K562 (cell line): Measurements from ENCODE around the gene FAM174C. TPM values are rescaled to one million over a fixed set of nuclear protein-coding genes. Genes with fewer than 3 reads are reported as not detected.
A peak's percentile ranks its signal among the peaks of the same experiment; 100 is the strongest.

Experiments used
- ATAC-seq: fragments of 200-7000 bp; cut with Tn5 transposase; 3 replicates; pipeline ENCODE4 v1.9.1; 2020; ENCODE audit warnings: moderate library complexity
- BruUV-seq: library from RNA; stranded (reverse); fragments of 400-500 nt; replicated peaks from 2 replicates; lab custom pipeline; 2021; lab: Mats Ljungman, UMichigan
- CTCF ChIA-PET: fragments of 300-600 bp; formaldehyde crosslinking; extraction: SDS; loops from one replicate; lab custom pipeline; 2021; ENCODE audit warnings: low intra/inter-chr PET ratio; lab: Yijun Ruan, JAX
- POLR2A ChIA-PET: fragments of 300-600, 350-650 bp; sonication (Branson Sonifier 250); formaldehyde crosslinking; extraction: SDS; loops from one replicate; lab custom pipeline; 2021; ENCODE audit warnings: antibody characterized with exemption, inconsistent platforms; lab: Yijun Ruan, JAX
- DNase-seq, 4 experiments: peaks; one replicate each; pipeline versions ENCODE4 v3.0.0 to v3.0.0-alpha.2; 2011 to 2018; ENCODE audit warnings: low spot score in 3 of 4, mixed read lengths in 3 of 4; ENCODE audit errors: extremely low read depth in 1 of 4
- FAIRE-seq: peaks from 2 replicates; lab custom pipeline; 2011; peaks lifted over from hg19 to GRCh38; lab: Jason Lieb, UNC
- H2AFZ ChIP-seq: 2 replicates; pipeline ENCODE4 v1.6.0; 2011; ENCODE audit warnings: low read depth, low read length, control low read depth, inconsistent platforms
- H3K27ac ChIP-seq: fragments of 200-600 bp; 3 replicates; pipeline ENCODE4 v1.8.0; 2011; ENCODE audit warnings: low read depth, mild to moderate bottlenecking, control low read depth, inconsistent platforms, low read length, moderate library complexity, mixed read lengths; ENCODE audit errors: extremely low read depth
- H3K27me3 ChIP-seq, 2 experiments: fragments of 300-600 bp in 1 of 2; 2 replicates in 1 of 2; 3 replicates in 1 of 2; pipeline versions ENCODE4 v1.6.0 to v1.8.0; 2011; ENCODE audit warnings: inconsistent platforms in 2 of 2, low read length in 2 of 2, mild to moderate bottlenecking in 1 of 2, mixed read lengths in 1 of 2, moderate library complexity in 1 of 2; ENCODE audit not compliant: control insufficient read depth in 2 of 2, insufficient read depth in 2 of 2
- H3K36me3 ChIP-seq: fragments of 300-600 bp; 3 replicates; pipeline ENCODE4 v1.8.0; 2011; ENCODE audit warnings: mild to moderate bottlenecking, low read length, inconsistent platforms; ENCODE audit not compliant: control insufficient read depth, insufficient read depth
- H3K4me1 ChIP-seq, 2 experiments: fragments of 200-600 bp in 1 of 2; replicated peaks in 1 of 2; 2 replicates in 1 of 2; 3 replicates in 1 of 2; pipeline versions ENCODE4 v1.5.1 to v1.8.0; 2011; ENCODE audit warnings: inconsistent platforms in 2 of 2, low read length in 2 of 2, mild to moderate bottlenecking in 1 of 2, mixed read lengths in 1 of 2, moderate library complexity in 1 of 2; ENCODE audit not compliant: control insufficient read depth in 2 of 2, insufficient read depth in 2 of 2
- H3K4me2 ChIP-seq: 2 replicates; pipeline ENCODE4 v1.6.1; 2011; ENCODE audit warnings: low read length, control low read depth, inconsistent platforms, mixed read lengths; ENCODE audit not compliant: insufficient read depth
- H3K4me3 ChIP-seq: fragments of 200-600 bp; sonication (generic), shearing (Covaris generic); 2 replicates; pipeline ENCODE4 v1.5.1; 2016; ENCODE audit warnings: control low read depth, inconsistent platforms
- H3K79me2 ChIP-seq: fragments of 200-600 bp; 3 replicates; pipeline ENCODE4 v1.8.0; 2011; ENCODE audit warnings: low read length, inconsistent platforms; ENCODE audit not compliant: control insufficient read depth, insufficient read depth
- H3K9ac ChIP-seq, 2 experiments: 2 replicates each; pipeline versions ENCODE4 v1.6.0 to v1.6.1; 2011; ENCODE audit warnings: low read depth in 2 of 2, low read length in 2 of 2, control low read depth in 1 of 2, inconsistent platforms in 1 of 2, mild to moderate bottlenecking in 1 of 2, mixed read lengths in 1 of 2; ENCODE audit not compliant: insufficient read depth in 1 of 2
- H3K9me1 ChIP-seq: one replicate; pipeline ENCODE4 v1.6.0; 2011; ENCODE audit warnings: inconsistent platforms, mild to moderate bottlenecking, low read length, moderate library complexity; ENCODE audit not compliant: control insufficient read depth, insufficient read depth
- H3K9me3 ChIP-seq: replicated peaks from 2 replicates; pipeline ENCODE4 v1.5.1; 2011; ENCODE audit warnings: low read depth, low read length, inconsistent platforms; ENCODE audit not compliant: control insufficient read depth, insufficient read depth
- H4K20me1 ChIP-seq: replicated peaks from 2 replicates; pipeline ENCODE4 v1.6.1; 2011; ENCODE audit warnings: low read length, inconsistent platforms, mixed read lengths; ENCODE audit not compliant: control insufficient read depth, insufficient read depth
- ARHGAP35 ChIP-seq: fragments of 450-650 bp; IDR thresholded peaks from 2 replicates; pipeline ENCODE4 v1.6.1; 2018; ENCODE audit not compliant: partially characterized antibody
- BHLHE40 ChIP-seq: IDR thresholded peaks from 2 replicates; pipeline ENCODE4 v1.6.1; 2011; ENCODE audit warnings: low read length, improper control_type of control experiment
- CBFA2T2 ChIP-seq: fragments of 450-650 bp; conservative IDR thresholded peaks from 2 replicates; pipeline ENCODE4 v1.6.1; 2017; ENCODE audit warnings: mild to moderate bottlenecking
- DNMT1 ChIP-seq: fragments of 450-650 bp; IDR thresholded peaks from 2 replicates; pipeline ENCODE4 v1.6.1; 2016; ENCODE audit warnings: antibody characterized with exemption, mild to moderate bottlenecking
- GTF2F1 ChIP-seq: IDR thresholded peaks from 2 replicates; pipeline ENCODE4 v1.6.1; 2011; ENCODE audit warnings: low read depth, low read length, improper control_type of control experiment
- HDAC1 ChIP-seq, 2 experiments: fragments of 450-650 bp; IDR thresholded peaks; 2 replicates each; pipeline ENCODE4 v1.6.1; 2016 to 2017; ENCODE audit warnings: inconsistent platforms in 1 of 2, mild to moderate bottlenecking in 1 of 2, moderate library complexity in 1 of 2
- JUNB ChIP-seq: fragments of 450-650 bp; formaldehyde crosslinking; conservative IDR thresholded peaks from 2 replicates; pipeline ENCODE4 v1.4.0; 2020; ENCODE audit warnings: mild to moderate bottlenecking
- MIER1 ChIP-seq: fragments of 450-650 bp; IDR thresholded peaks from 2 replicates; pipeline ENCODE4 v1.6.1; 2016; ENCODE audit warnings: antibody characterized with exemption, mild to moderate bottlenecking, low read depth
- OTX1 ChIP-seq: fragments of 450-650 bp; formaldehyde crosslinking; IDR thresholded peaks from 2 replicates; pipeline ENCODE4 v1.4.0; 2022; ENCODE audit warnings: mild to moderate bottlenecking
- POLR2A ChIP-seq: fragments of 450-650 bp; conservative IDR thresholded peaks from 2 replicates; pipeline ENCODE4 v1.6.1; 2016
- POLR2G ChIP-seq: fragments of 200-400 bp; formaldehyde crosslinking; IDR thresholded peaks from 2 replicates; pipeline ENCODE4 v1.6.1; 2017; ENCODE audit warnings: low read depth, mild to moderate bottlenecking, antibody characterized with exemption, low read length, moderate library complexity
- PYGO2 ChIP-seq: fragments of 450-650 bp; IDR thresholded peaks from 2 replicates; pipeline ENCODE4 v1.6.1; 2016; ENCODE audit warnings: mild to moderate bottlenecking, missing genetic modification characterization, moderate library complexity, missing compliant biosample characterization
- RBFOX2 ChIP-seq: fragments of 200-400 bp; formaldehyde crosslinking; IDR thresholded peaks from 2 replicates; pipeline ENCODE4 v1.6.1; 2017; ENCODE audit warnings: low read depth, mild to moderate bottlenecking, low read length, moderate library complexity
- RBM17 ChIP-seq: fragments of 200-400 bp; formaldehyde crosslinking; IDR thresholded peaks from 2 replicates; pipeline ENCODE4 v1.6.1; 2017; ENCODE audit warnings: low read depth, mild to moderate bottlenecking, low read length, borderline replicate concordance
- SUPT5H ChIP-seq: fragments of 450-650 bp; IDR thresholded peaks from 2 replicates; pipeline ENCODE4 v1.6.1; 2016
- ZNF77 ChIP-seq: fragments of 250-450 bp; sonication (Bioruptor Pico); IDR thresholded peaks from 2 replicates; pipeline ENCODE4 v1.5.0; 2020
- ZNF780A ChIP-seq: fragments of 250-450 bp; sonication (Bioruptor Pico); IDR thresholded peaks from 2 replicates; pipeline ENCODE4 v1.5.0; 2021; ENCODE audit warnings: mild to moderate bottlenecking
- WGBS: fragments of 100-300 bp; shearing (Covaris generic); methylation state at CpG from one replicate; pipeline ENCODE4 v1.1.6; 2016; ENCODE audit warnings: low coverage, mixed read lengths; ENCODE audit not compliant: insufficient coverage; ENCODE audit errors: missing lambda C conversion rate; 5-methylcytosine and 5-hydroxymethylcytosine counted together
- in situ Hi-C: fragments of 300-500 bp; cut with MboI; formaldehyde crosslinking; loops from 4 replicates; pipeline ENCODE4 v1.15.0; 2018; ENCODE audit warnings: inconsistent platforms, mixed read lengths
- intact Hi-C: fragments of 100-400 bp; cut with micrococcal nuclease; formaldehyde crosslinking; loops from 2 replicates; pipeline ENCODE4 v1.14.2; 2022
- polyA plus RNA-seq, 8 experiments: library from polyadenylated mRNA; depleted of rRNA in 4 of 8; stranded (reverse) in 5 of 8; unstranded in 3 of 8; fragments of >200 nt; fragmentation: Nextera tagmentation in 2 of 8; fragmentation: Illumina TruSeq in 1 of 8; extraction: Ambion mirVana in 2 of 8; extraction: Trizol in 1 of 8; gene quantifications; 2 replicates each; pipeline versions ENCODE4 v1.2.1 to v1.2.3, GENCODE V29; 2011 to 2014; ENCODE audit warnings: inconsistent platforms in 1 of 8, missing spikeins in 1 of 8
- total RNA-seq, 7 experiments: library from RNA; depleted of rRNA in 6 of 7; stranded (reverse); fragments of >200 nt in 6 of 7; fragmentation: Illumina TruSeq in 2 of 7; extraction: Trizol in 2 of 7; gene quantifications; 2 replicates each; pipeline versions ENCODE4 v1.2.1 to v1.2.3, GENCODE V29; 2011 to 2021; ENCODE audit warnings: low replicate concordance in 1 of 7
- TF ChIP-seq, protein P1 (sequence below), 2 experiments: fragments of 450-650 bp; IDR thresholded peaks; 2 replicates each; pipeline ENCODE4 v1.6.1; 2016
- TF ChIP-seq, protein P2 (sequence below), 2 experiments: IDR thresholded peaks; 2 replicates each; pipeline ENCODE4 v1.6.1; 2011; ENCODE audit warnings: borderline replicate concordance in 1 of 2, control low read depth in 1 of 2, low read depth in 1 of 2, low read length in 1 of 2, mild to moderate bottlenecking in 1 of 2, mixed read lengths in 1 of 2, moderate library complexity in 1 of 2; ENCODE audit not compliant: insufficient read depth in 1 of 2, insufficient read length in 1 of 2, poor library complexity in 1 of 2, severe bottlenecking in 1 of 2; ENCODE audit errors: extremely low read depth in 1 of 2
- TF ChIP-seq, protein P3 (sequence below): fragments of 450-650 bp; IDR thresholded peaks from 2 replicates; pipeline ENCODE4 v1.6.1; 2014; ENCODE audit warnings: low read depth, mild to moderate bottlenecking, moderate library complexity, borderline replicate concordance

Gene FAM174C
- total and polyA plus RNA-seq, 9 of the 15 experiments (the other 6 are each of a cell fraction or from before 2014, with no cell fraction given), result 0.66 to 89.6 (median 20.3) TPM

DNA sequence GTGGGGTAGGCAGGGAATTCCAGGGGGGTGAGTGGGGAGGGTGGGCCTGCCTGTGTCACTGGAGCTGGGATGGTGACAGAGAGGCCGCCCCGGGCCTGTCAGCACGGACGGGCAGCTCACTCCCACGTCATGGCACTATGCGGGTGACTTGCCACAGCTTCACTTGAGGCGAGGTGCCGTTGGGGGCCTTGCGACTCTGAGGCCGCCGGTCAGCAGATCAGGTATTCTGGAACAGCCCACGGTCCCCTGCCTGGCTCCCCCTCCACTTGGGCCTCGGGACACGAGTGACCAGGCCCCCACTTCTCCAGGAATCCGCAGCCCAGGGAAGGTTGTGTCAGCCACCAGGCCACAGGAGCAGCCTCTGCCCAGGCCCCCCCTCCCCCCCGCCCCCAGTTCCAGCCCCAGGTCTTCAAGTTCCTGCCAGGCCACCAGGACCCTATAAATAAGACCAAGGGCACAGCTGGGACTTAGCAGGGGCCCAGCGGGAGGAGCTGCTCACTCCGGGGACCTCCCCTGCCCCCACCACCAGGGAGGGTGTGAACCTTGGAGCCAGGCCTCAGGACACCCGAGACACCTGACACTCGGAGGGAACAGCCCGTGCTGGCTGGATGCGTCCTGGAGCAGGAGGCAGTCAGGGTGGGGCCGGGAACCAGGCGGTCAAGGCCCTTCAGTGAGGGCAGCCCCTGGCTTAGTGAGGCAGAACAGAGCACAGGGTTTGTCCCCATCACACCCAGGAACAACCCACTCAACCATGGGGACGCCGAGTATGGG, 29.7 kb upstream of the FAM174C start:
- peaks cover 4% of the 10 kb centered on the region for H3K9me1 ChIP-seq
- intact Hi-C loops, result no loop called here
- no peak overlapping the region for H2AFZ ChIP-seq
- H3K9me3 ChIP-seq, result no peaks in the 10 kb centered on the region
- DNase-seq (no peak), FAIRE-seq (no peak), ATAC-seq (no peak)
- ChIA-PET CTCF (interaction anchor here (4.5 kb wide), 1 partner anchor 22 kb away, joined by 51 read pairs; no protein-coding TSS in a partner anchor), POLR2A (interaction anchor here (0.6 to 5.6 kb wide), 3 partner anchors 23 to 31 kb away, joined by 3 to 90 read pairs (median 4); partner anchors contain the start of gene CIRBP)
- peaks cover 54% of the 10 kb centered on the region for H3K79me2 ChIP-seq
- H3K4me2 ChIP-seq, result no peak overlapping the region
- H3K4me1 ChIP-seq, result peaks cover 47 to 95% of the 10 kb centered on the region in 2 experiments
- in situ Hi-C loops, result loop anchor here (25.0 kb wide), 1 partner anchor 483 kb away; the partner anchor contains the start of gene MISP
- no TSS peak for BruUV-seq
- H3K27me3 ChIP-seq, result no peaks in the 10 kb centered on the region
- no peak overlapping the region for H3K4me3 ChIP-seq
- H3K36me3 ChIP-seq, result peaks cover 42% of the 10 kb centered on the region; the same call in 2 of the 3 replicates
- H4K20me1 ChIP-seq, result 0 out of 2 replicates have a peak, but pooled peaks cover 5% of the 10 kb centered on the region
- H3K27ac ChIP-seq, result peak overlapping the region; percentile 69; the same call in 1 of the 3 replicates
- peak overlapping the region in 1 of 2 experiments; percentile 98; a peak in 2 of 4 replicates for H3K9ac ChIP-seq
- WGBS, result 66% methylated on average over 18 of the region's 26 CpGs
- TF ChIP-seq BHLHE40 (no peak), ZNF77 (CRISPR knock-in tag) (no peak), JUNB (CRISPR knock-in tag) (no peak), PYGO2 (tag) (no peak), POLR2A (peak; percentile 40; the same call in 1 of the 2 replicates), MIER1 (no peak), ARHGAP35 (no peak), RBFOX2 (peak; percentile 28; the same call in 1 of the 2 replicates), GTF2F1 (no peak), SUPT5H (peak; percentile 20; the same call in 1 of the 2 replicates), RBM17 (no peak), DNMT1 (no peak), HDAC1 (IDR thresholded peaks at IDR 0.05) (no peak), CBFA2T2 (no peak), ZNF780A (CRISPR knock-in tag) (no peak), OTX1 (no peak), POLR2G (peak; percentile 77)
- TF ChIP-seq, protein P1, sequence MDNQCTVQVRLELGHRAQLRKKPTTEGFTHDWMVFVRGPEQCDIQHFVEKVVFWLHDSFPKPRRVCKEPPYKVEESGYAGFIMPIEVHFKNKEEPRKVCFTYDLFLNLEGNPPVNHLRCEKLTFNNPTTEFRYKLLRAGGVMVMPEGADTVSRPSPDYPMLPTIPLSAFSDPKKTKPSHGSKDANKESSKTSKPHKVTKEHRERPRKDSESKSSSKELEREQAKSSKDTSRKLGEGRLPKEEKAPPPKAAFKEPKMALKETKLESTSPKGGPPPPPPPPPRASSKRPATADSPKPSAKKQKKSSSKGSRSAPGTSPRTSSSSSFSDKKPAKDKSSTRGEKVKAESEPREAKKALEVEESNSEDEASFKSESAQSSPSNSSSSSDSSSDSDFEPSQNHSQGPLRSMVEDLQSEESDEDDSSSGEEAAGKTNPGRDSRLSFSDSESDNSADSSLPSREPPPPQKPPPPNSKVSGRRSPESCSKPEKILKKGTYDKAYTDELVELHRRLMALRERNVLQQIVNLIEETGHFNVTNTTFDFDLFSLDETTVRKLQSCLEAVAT (IDR thresholded peaks at IDR 0.05), result no peak
- TF ChIP-seq, protein P2, sequence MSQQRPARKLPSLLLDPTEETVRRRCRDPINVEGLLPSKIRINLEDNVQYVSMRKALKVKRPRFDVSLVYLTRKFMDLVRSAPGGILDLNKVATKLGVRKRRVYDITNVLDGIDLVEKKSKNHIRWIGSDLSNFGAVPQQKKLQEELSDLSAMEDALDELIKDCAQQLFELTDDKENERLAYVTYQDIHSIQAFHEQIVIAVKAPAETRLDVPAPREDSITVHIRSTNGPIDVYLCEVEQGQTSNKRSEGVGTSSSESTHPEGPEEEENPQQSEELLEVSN (IDR thresholded peaks at IDR 0.05; ENCODE audit: borderline replicate concordance in 1 of 2, extremely low read depth in 1 of 2, insufficient read depth in 1 of 2, insufficient read length in 1 of 2, low read depth in 1 of 2, low read length in 1 of 2, poor library complexity in 1 of 2, severe bottlenecking in 1 of 2), result peak in 1 of 2 experiments; percentile 44
- TF ChIP-seq, protein P3, sequence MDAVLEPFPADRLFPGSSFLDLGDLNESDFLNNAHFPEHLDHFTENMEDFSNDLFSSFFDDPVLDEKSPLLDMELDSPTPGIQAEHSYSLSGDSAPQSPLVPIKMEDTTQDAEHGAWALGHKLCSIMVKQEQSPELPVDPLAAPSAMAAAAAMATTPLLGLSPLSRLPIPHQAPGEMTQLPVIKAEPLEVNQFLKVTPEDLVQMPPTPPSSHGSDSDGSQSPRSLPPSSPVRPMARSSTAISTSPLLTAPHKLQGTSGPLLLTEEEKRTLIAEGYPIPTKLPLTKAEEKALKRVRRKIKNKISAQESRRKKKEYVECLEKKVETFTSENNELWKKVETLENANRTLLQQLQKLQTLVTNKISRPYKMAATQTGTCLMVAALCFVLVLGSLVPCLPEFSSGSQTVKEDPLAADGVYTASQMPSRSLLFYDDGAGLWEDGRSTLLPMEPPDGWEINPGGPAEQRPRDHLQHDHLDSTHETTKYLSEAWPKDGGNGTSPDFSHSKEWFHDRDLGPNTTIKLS, result no peak
